C1 segment of cervical spinal cord (tissue), 14 donors: ENCODE data around the gene B3GALT4.

Source experiments
- DNase-seq, 14 donors: peaks; one replicate each; lab custom pipeline; 2025; lab: John Stamatoyannopoulos, UW

The B3GALT4 gene

DNA sequence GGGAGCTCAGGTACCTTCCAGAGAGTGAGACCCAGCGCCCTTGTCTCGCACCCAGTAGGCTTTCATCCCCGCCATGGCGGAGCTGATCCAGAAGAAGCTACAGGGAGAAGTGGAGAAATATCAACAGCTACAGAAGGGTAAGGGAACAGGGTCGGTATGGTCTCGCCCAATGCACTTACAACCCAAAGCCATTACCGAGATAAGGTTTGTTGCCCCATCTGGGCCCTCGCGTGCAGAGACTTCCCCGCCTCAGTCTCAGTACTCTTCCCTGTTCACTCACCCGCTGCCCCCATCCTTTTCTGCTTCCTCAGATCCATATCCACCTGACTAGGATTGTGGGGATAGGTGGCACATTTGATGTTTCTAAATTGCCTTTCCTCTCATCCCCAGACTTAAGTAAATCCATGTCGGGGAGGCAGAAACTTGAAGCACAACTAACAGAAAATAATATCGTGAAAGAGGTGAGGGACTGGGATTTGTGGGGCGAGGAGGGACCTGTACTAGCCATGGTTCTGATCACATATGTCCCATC, 12.9 kb downstream of the B3GALT4 start:
- no peak for DNase-seq

DNA sequence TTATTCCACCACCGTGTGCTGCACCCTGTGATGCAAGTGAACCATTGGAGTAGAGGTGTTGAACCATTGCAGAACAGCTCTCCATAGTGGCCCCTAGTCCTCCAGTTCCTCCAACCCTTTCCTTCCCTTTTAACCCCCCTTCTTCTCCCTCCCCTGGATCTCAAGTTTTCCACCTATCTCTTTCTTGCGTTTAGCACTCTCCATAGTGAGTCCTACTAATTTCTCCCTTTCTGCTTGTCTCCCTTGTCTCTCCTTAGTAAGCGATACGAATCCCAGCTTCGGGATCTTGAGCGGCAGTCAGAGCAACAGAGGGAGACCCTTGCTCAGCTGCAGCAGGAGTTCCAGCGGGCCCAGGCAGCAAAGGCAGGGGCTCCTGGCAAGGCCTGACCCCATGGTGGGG, 13.5 kb downstream of the B3GALT4 start:
- no peak for DNase-seq

- no peak for DNase-seq
These were observed 16.2 kb downstream of the B3GALT4 start for GRCh38 chr6:33292996-33293682.

GRCh38 chr6:33294086-33294823, 17.3 kb downstream of the B3GALT4 start:
- no peak for DNase-seq

DNA sequence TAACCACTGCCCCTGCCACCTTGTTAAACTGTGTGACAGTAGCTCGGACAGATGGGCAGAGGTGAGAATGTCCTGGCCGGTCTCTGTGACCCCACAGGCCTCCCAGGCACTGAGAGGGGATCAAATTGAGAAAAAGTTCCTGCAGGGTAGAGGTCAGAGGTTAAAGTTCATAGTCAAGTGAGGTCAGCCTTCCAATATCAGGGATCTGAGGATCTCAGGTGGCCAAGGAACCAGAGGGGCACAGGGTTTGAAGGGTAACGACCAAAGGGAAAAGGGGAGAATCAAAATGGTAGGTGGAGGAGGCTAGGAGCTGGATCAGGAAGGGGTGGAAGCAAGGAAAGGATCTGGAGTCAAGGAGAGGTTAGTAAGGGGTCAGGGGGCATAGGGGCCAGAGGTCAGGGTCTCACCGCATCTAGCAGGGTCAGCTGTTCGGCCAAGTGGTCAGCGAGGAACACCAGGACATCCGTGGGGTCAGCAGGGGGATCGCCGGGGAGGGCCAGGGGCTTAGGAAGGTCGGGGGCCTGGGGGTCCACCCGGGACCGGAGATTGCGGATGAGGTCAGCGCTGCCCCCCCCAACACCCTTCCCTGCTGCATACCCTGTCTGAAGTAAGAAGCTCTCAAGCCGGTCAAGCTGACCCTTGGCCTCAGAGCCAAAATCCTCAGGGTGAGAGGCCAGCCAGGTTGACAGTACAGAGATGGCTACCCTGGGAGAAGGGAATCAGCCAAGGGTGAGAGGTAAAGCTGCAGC, 18.9 kb downstream of the B3GALT4 start:
- DNase-seq: no peak

DNA sequence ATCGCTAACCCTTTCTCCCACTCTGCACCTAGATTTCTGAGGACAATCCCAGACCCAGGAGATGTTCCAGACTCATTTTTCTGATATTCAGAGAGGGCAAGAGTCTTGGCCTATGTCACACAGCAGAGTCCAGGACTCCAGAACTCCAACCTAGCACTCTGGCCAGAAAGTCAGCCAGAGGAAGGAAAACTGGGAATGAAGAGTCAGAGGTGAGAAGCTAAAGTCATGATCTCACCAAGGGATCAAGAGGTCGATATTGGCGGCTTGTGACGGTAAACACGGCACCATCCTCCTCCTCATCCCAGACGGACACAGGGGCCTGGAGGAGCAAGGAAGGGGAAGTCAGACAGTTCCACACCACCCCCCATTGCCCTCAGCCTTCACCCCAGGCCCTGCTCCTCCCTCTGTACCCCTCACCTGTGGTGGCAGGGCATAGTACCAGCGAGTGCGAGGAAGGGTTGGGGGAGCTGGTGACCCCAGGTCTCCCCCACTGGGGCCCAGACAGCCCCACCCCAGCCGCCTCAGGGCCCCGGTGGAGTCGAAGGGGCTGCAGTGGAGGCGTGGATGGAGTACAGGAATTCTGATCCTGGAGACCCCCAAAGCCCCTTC, 20.0 kb downstream of the B3GALT4 start:
- DNase-seq: no peak

DNA sequence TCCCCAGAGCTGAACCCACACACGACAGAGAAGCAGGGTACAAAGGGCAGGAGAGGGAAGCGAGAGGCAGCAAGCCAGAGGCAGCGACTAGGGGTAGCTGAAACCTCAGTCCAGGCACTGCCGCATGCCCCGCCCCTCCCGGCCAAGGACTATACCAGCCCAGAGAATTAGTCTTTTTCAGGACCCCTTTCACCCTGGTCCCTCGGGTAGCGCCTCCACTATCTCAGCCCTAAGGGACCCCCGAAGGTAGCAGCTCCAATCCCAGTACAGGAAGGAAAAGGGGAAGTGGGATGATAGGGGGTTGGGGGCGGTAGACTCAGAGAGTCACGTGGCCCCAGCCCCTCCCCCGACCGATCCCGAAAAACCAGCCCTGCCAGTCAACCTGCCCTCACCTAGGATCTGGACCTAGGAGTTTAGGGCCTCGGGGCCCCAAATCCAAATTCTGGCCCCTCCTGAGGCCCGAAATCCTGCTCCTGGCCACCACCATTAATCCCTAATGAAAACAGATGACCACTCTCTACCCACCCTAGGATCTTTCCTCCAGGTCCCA, 20.6 kb downstream of the B3GALT4 start:
- DNase-seq: peak in 5 of 14 donors; percentile 21 to 65 (median 51)

DNA sequence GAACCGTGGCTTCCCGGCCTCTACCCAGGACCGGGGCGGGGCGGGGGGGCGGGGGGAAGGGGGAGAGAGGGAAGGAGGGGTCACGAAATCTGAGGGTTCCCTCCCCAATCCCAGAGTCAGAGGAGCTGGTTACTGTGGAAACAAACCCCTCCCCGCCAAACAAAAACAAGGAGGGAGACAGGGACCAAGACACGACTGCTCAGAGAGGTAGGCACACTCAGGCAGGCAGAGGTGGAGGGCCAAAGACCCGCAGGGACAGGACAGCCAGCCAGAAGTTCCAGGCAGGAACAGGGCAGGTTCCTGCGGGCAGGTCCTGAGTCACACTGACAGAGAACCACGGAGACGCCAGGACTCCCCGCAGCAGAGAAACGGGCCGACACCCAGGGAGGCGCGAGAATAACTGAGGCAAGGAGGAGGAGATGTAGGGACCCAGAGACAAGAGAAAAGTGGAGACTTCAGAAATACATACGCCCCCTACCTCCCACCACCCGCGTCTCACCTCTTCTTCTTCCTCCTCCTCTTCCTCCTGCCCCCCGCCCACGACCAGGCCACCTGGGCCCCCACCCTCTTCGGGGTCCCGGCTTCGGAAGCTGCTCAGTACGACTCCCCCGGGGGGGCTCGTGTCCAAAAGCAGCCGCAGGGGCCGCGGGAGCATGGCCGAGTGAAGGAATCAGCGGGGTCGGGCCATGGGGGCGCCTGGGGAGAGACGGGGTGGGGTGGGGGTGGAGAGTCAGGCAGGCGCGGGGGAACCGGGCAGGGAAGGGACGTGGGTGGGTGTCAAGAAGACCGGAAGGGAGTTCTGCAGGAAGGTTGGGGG, 21.2 kb downstream of the B3GALT4 start:
- DNase-seq: peak in 8 of 14 donors; percentile 40 to 71 (median 58)

GRCh38 chr6:33298773-33299236, 21.9 kb downstream of the B3GALT4 start, which contains the start of gene RGL2:
Gene RGL2 (minus strand): TSS chr6:33298942. CDS start chr6:33298610, 332 bp downstream.
- peak in 12 of 14 donors; percentile 72 to 89 (median 86) for DNase-seq

- peak; percentile 55 to 90 (median 84) for DNase-seq
These were observed 22.5 kb downstream of the B3GALT4 start for GRCh38 chr6:33299237-33299944.

- DNase-seq: no peak
These were observed 25.0 kb downstream of the B3GALT4 start for GRCh38 chr6:33301877-33302276.

GRCh38 chr6:33304216-33304615, 27.3 kb downstream of the B3GALT4 start:
- no peak for DNase-seq

- no peak for DNase-seq
These were observed 28.1 kb downstream of the B3GALT4 start for GRCh38 chr6:33305052-33305451.

DNA sequence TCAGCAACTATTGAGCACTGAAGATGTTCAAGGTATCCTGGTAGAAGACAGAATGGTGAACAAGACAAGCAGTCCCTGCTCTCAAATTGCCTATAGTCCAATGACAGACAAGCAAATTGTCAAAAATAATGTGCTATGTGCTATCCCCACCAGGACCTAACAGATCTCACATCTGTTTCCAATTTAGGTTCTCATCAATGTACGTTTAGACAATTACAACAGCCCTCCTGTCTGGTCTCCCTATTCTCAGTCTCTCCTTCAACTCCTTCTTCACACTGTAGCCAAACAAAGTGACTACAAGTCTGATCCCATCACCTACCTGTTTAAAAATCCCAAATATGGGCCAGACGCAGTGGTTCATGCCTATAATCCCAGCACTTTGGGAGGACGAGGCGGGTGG, 29.4 kb downstream of the B3GALT4 start:
- DNase-seq: no peak

GRCh38 chr6:33312361-33313104, 35.6 kb downstream of the B3GALT4 start:
- DNase-seq: peak in 10 of 14 donors; percentile 19 to 89 (median 32)

- DNase-seq: peak in 8 of 14 donors; percentile 26 to 63 (median 58)
These were observed 36.3 kb downstream of the B3GALT4 start for GRCh38 chr6:33313105-33313708.

- peak in 12 of 14 donors; percentile 26 to 78 (median 59) for DNase-seq
These were observed 37.0 kb downstream of the B3GALT4 start, which contains the start of gene TAPBP for GRCh38 chr6:33313709-33314514. Gene TAPBP (minus strand): TSS chr6:33314078. CDS start chr6:33314041, 37 bp downstream.
